ENCODE data around the gene FIGNL2. TPM values are rescaled to one million over a fixed set of nuclear protein-coding genes. Genes with fewer than 3 reads are reported as not detected.

The FIGNL2 gene
- total RNA-seq, 1 donor from 2014 or later = not detected

GRCh38 chr12:51845482-51845881 lies 3.0 kb downstream of the FIGNL2 start:
- Histone ChIP-seq H3K4me3 (no peak overlapping the region), H3K4me1 (peaks cover 26% of the 10 kb centered on the region), H3K36me3 (no peaks in the 10 kb centered on the region), H3K27me3 (no peaks in the 10 kb centered on the region), H3K9me3 (no peaks in the 10 kb centered on the region), H3K27ac (no peak overlapping the region)
- TF ChIP-seq POLR2A (IDR thresholded peaks at IDR 0.05) = no peak
- no peak for TF ChIP-seq CTCF (IDR thresholded peaks at IDR 0.05)
- TF ChIP-seq POLR2AphosphoS5 (IDR thresholded peaks at IDR 0.05; ENCODE audit: insufficient read depth in 1 of 2, low read depth in 1 of 2) = no peak
- intact Hi-C loops (cut with DNase I) = no loop called here
- no peak for DNase-seq (ENCODE audit: extremely low spot score in 2 of 2)

- H3K9me3 ChIP-seq = no peaks in the 10 kb centered on the region
- intact Hi-C loops (cut with DNase I) = no loop called here
- peaks cover 26% of the 10 kb centered on the region for H3K4me1 ChIP-seq
- H3K4me3 ChIP-seq = no peak overlapping the region
- no peak for DNase-seq (ENCODE audit: extremely low spot score in 2 of 2)
- H3K27ac ChIP-seq = no peak overlapping the region
- TF ChIP-seq CTCF (IDR thresholded peaks at IDR 0.05) (no peak), POLR2A (IDR thresholded peaks at IDR 0.05) (no peak), POLR2AphosphoS5 (IDR thresholded peaks at IDR 0.05; ENCODE audit: insufficient read depth in 1 of 2, low read depth in 1 of 2) (no peak)
- H3K27me3 ChIP-seq = no peaks in the 10 kb centered on the region
- H3K36me3 ChIP-seq = no peaks in the 10 kb centered on the region
Observed at GRCh38 chr12:51844854-51845253, 3.7 kb downstream of the FIGNL2 start.

GRCh38 chr12:51841727-51842126 lies 6.8 kb downstream of the FIGNL2 start:
- intact Hi-C loops (cut with DNase I) = no loop called here
- Histone ChIP-seq H3K36me3 (no peaks in the 10 kb centered on the region), H3K4me1 (peaks cover 13% of the 10 kb centered on the region), H3K27ac (no peak overlapping the region), H3K4me3 (no peak overlapping the region), H3K9me3 (no peaks in the 10 kb centered on the region), H3K27me3 (no peaks in the 10 kb centered on the region)
- no peak for TF ChIP-seq CTCF (IDR thresholded peaks at IDR 0.05)
- TF ChIP-seq POLR2AphosphoS5 (IDR thresholded peaks at IDR 0.05; ENCODE audit: insufficient read depth in 1 of 2, low read depth in 1 of 2) = no peak
- TF ChIP-seq POLR2A (IDR thresholded peaks at IDR 0.05) = no peak
- no peak for DNase-seq (ENCODE audit: extremely low spot score in 2 of 2)

- H3K36me3 ChIP-seq = no peaks in the 10 kb centered on the region
- H3K9me3 ChIP-seq = no peaks in the 10 kb centered on the region
- TF ChIP-seq CTCF (IDR thresholded peaks at IDR 0.05) (no peak), POLR2A (IDR thresholded peaks at IDR 0.05) (no peak), POLR2AphosphoS5 (IDR thresholded peaks at IDR 0.05; ENCODE audit: insufficient read depth in 1 of 2, low read depth in 1 of 2) (no peak)
- H3K4me1 ChIP-seq = peaks cover 5% of the 10 kb centered on the region
- H3K4me3 ChIP-seq = no peak overlapping the region
- H3K27ac ChIP-seq = no peak overlapping the region
- H3K27me3 ChIP-seq = no peaks in the 10 kb centered on the region
- intact Hi-C loops (cut with DNase I) = no loop called here
- DNase-seq (ENCODE audit: extremely low spot score in 2 of 2) = no peak
Observed at GRCh38 chr12:51840966-51841365, 7.6 kb downstream of the FIGNL2 start.

GRCh38 chr12:51839310-51839947 lies 9.1 kb downstream of the FIGNL2 start:
- no peaks in the 10 kb centered on the region for H3K4me1 ChIP-seq
- no peak for DNase-seq (ENCODE audit: extremely low spot score in 2 of 2)
- no peak for TF ChIP-seq CTCF (IDR thresholded peaks at IDR 0.05)
- TF ChIP-seq POLR2AphosphoS5 (IDR thresholded peaks at IDR 0.05; ENCODE audit: insufficient read depth in 1 of 2, low read depth in 1 of 2) = no peak
- TF ChIP-seq POLR2A (IDR thresholded peaks at IDR 0.05) = no peak
- no peak overlapping the region for H3K4me3 ChIP-seq
- intact Hi-C loops (cut with DNase I) = no loop called here
- no peaks in the 10 kb centered on the region for H3K9me3 ChIP-seq
- no peaks in the 10 kb centered on the region for H3K36me3 ChIP-seq
- no peaks in the 10 kb centered on the region for H3K27me3 ChIP-seq
- no peak overlapping the region for H3K27ac ChIP-seq

Data from vagina (tissue), 2 donors.